Kidney (tissue), 14 donors: ENCODE measurements around the gene CCDC137. TPM values are rescaled to one million over a fixed set of nuclear protein-coding genes. Genes with fewer than 3 reads are reported as not detected.
"Not testable (repeated sequence)": the region's sequence is repeated elsewhere in the genome, so short reads cannot be mapped to it uniquely, and the experiment has no call there.

Experiments used
- DNase-seq, 5 donors: peaks; one replicate each; pipeline ENCODE4 v3.0.0-alpha.2; 2013 to 2020
- FAIRE-seq: peaks from 2 replicates; lab custom pipeline; 2012; peaks lifted over from hg19 to GRCh38; lab: Jason Lieb, UNC
- H3K27ac ChIP-seq, 2 donors: one replicate each; pipeline ENCODE4 v1.7.0; 2013; ENCODE audit warnings: low read depth in 2 of 2, low read length in 2 of 2, inconsistent platforms in 1 of 2
- H3K27me3 ChIP-seq: one replicate; pipeline ENCODE4 v1.7.1; 2013; ENCODE audit warnings: low read length, inconsistent platforms; ENCODE audit not compliant: control insufficient read depth, insufficient read depth
- H3K36me3 ChIP-seq, 3 donors: one replicate each; pipeline versions ENCODE4 v1.7.0 to v1.7.1; 2013; ENCODE audit warnings: low read length in 3 of 3, control low read depth in 1 of 3, inconsistent platforms in 1 of 3; ENCODE audit not compliant: insufficient read depth in 3 of 3, control insufficient read depth in 2 of 3
- H3K4me1 ChIP-seq, 3 donors: one replicate each; pipeline versions ENCODE4 v1.7.0 to v1.7.1; 2013; ENCODE audit warnings: low read length in 3 of 3, inconsistent platforms in 1 of 3, low read depth in 1 of 3; ENCODE audit not compliant: control insufficient read depth in 2 of 3, insufficient read depth in 2 of 3
- H3K4me3 ChIP-seq, 3 donors: one replicate each; pipeline versions ENCODE4 v1.7.0 to v1.8.1; 2013; ENCODE audit warnings: low read length in 3 of 3, control low read depth in 1 of 3, inconsistent platforms in 1 of 3
- H3K9ac ChIP-seq, 3 donors: one replicate each; pipeline versions ENCODE4 v1.7.0 to v1.7.1; 2013; ENCODE audit warnings: low read length in 3 of 3, control low read depth in 1 of 3, inconsistent platforms in 1 of 3
- H3K9me3 ChIP-seq, 3 donors: one replicate each; pipeline versions ENCODE4 v1.7.0 to v1.7.1; 2013; ENCODE audit warnings: low read length in 3 of 3, control low read depth in 1 of 3, inconsistent platforms in 1 of 3; ENCODE audit not compliant: control insufficient read depth in 2 of 3, insufficient read depth in 1 of 3
- intact Hi-C: fragments of 100-400 bp; cut with DNase I; formaldehyde crosslinking; loops from one replicate; pipeline ENCODE4 v1.11.1; 2022
- polyA plus RNA-seq: library from polyadenylated mRNA; stranded (reverse); fragments of 350-450 nt; fragmentation: Illumina TruSeq; extraction: RNeasy Lipid Tissue Mini Kit (QIAGEN cat#74804); gene quantifications from one replicate; pipeline ENCODE4 v1.2.3, GENCODE V29; 2014; ENCODE audit warnings: low read depth, low replicate concordance; ENCODE audit not compliant: insufficient read depth
- total RNA-seq: library from RNA; stranded (reverse); fragmentation: NEBNext Ultra II Directional; extraction: Animal tissue kit (Norgen Biotek cat#: 25700); gene quantifications from one replicate; pipeline ENCODE4 v1.2.1, GENCODE V29; 2021
- TF ChIP-seq, protein P1 (sequence below): IDR thresholded peaks from 3 replicates; pipeline ENCODE4 v1.5.1; 2012; ENCODE audit warnings: mild to moderate bottlenecking, moderate library complexity, borderline replicate concordance; ENCODE audit not compliant: insufficient read depth; ENCODE audit errors: extremely low read depth
- donor health status: control.
- donor health status: control.
- donor health status: control.
- donor health status: control.
- donor health status: control.
- donor health status: DM: yes; HTN: yes; CAD: no.
- donor health status: Normal renal cell carcinoma (clear cell type).

The CCDC137 gene
- total and polyA plus RNA-seq, 2 donors from 2014 or later: 14.7 to 18.8 TPM

DNA sequence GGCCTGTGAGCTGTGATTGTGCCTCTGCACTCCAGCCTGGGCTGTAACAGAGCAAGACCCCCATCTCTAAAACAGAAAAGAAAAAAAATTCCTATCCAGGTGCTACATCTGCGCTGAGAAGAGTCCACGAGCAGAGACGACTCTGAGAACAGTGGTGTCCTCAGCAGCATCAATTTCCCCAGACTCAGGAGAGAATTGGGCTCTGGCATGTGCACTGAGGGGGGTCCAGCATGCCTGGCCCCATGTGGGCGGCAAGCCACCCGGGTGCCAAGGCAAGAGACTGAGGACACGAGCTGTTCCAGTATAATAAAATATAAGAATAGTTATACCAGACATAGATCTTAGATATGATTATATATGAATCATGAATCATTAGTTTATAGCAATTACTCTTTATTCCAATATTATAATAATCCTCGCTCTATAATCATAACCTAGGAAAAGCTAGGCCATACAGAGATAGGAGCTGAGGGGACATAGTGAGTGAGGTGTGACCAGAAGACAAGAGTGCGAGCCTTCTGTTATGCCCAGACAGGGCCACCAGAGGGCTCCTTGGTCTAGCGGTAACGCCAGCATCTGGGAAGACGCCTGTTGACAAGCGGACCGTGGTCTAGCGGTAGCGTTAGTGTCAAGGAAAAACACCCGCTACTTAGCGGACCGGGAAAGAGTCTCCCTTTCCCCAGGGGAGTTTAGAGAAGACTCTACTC is 9.1 kb downstream of the CCDC137 start:
- FAIRE-seq (peak; percentile 71), DNase-seq (peak in 1 of 5 donors; percentile 8)
- peaks cover 0 to 14% (median 10%) of the 10 kb centered on the region in 3 donors for H3K36me3 ChIP-seq
- H3K9ac ChIP-seq, H3K4me1 ChIP-seq, H3K9me3 ChIP-seq, H3K27ac ChIP-seq, intact Hi-C loops, H3K27me3 ChIP-seq, H3K4me3 ChIP-seq: not testable (repeated sequence)
- TF ChIP-seq, protein P1, sequence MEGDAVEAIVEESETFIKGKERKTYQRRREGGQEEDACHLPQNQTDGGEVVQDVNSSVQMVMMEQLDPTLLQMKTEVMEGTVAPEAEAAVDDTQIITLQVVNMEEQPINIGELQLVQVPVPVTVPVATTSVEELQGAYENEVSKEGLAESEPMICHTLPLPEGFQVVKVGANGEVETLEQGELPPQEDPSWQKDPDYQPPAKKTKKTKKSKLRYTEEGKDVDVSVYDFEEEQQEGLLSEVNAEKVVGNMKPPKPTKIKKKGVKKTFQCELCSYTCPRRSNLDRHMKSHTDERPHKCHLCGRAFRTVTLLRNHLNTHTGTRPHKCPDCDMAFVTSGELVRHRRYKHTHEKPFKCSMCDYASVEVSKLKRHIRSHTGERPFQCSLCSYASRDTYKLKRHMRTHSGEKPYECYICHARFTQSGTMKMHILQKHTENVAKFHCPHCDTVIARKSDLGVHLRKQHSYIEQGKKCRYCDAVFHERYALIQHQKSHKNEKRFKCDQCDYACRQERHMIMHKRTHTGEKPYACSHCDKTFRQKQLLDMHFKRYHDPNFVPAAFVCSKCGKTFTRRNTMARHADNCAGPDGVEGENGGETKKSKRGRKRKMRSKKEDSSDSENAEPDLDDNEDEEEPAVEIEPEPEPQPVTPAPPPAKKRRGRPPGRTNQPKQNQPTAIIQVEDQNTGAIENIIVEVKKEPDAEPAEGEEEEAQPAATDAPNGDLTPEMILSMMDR: peak; percentile 32

DNA sequence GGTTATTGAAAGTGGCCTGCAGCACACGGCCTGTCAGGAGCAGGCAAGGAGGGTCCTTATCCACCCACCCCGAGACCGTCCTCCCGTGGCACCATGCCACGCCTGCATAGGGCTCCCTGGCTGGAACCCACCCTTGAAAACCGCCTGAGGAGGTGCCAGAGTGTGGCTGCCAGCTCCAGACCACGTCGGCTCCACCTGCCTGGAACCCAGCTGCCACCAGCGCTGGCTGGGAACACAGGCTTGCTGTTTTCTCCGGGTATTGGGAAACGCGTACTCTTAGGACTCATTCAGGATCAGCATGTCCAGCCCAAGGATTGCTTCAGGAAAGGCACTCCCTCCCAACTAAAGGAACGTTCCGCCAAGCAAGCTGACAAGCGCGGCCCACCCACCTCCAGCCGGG is 10.4 kb downstream of the CCDC137 start:
- Histone ChIP-seq H3K9me3 (no peaks in the 10 kb centered on the region), H3K27ac (no peak overlapping the region), H3K4me1 (peaks cover 0 to 5% (median 0%) of the 10 kb centered on the region in 3 donors), H3K36me3 (peaks cover 0 to 9% (median 7%) of the 10 kb centered on the region in 3 donors), H3K27me3 (no peaks in the 10 kb centered on the region), H3K9ac (no peak overlapping the region), H3K4me3 (no peak overlapping the region)
- DNase-seq (no peak), FAIRE-seq (no peak)
- TF ChIP-seq, protein P1: no peak
- intact Hi-C loops: no loop called here

DNA sequence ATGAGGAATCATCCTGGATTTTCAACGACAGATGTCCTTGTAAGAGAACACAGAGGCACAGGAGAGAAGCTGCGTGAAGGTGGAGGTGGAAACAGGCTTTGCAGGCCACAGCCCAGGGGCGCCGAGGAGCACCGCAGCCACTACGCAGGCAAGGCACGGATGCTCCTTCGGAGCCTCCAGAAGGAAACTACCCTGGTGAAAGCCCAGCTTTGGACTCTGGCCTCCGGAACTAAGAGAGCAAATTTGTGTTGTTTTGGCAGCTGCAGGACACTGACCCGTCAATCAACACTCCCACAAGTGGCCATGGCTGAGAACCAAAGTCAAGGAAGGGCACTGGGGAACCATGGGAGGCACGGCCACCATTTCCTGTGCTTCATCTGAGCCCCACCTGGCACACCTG is 13.6 kb downstream of the CCDC137 start:
- DNase-seq (no peak), FAIRE-seq (no peak)
- H3K4me1 ChIP-seq: peaks cover 0 to 19% (median 7%) of the 10 kb centered on the region in 3 donors
- intact Hi-C loops: no loop called here
- H3K9me3 ChIP-seq: no peaks in the 10 kb centered on the region
- no peaks in the 10 kb centered on the region for H3K36me3 ChIP-seq
- no peak overlapping the region for H3K9ac ChIP-seq
- no peak overlapping the region for H3K27ac ChIP-seq
- H3K27me3 ChIP-seq: no peaks in the 10 kb centered on the region
- no peak overlapping the region for H3K4me3 ChIP-seq
- TF ChIP-seq, protein P1: no peak
